Breast epithelium (tissue), 3 donors: ENCODE measurements around the gene SFI1.

ENCODE experiments used
- CTCF ChIP-seq, 3 donors: fragments of 450-650 bp; IDR thresholded peaks; one replicate each; pipeline ENCODE4 v1.5.1; 2016 to 2017; ENCODE audit warnings: antibody characterized with exemption in 3 of 3, mild to moderate bottlenecking in 3 of 3, moderate library complexity in 3 of 3
- POLR2AphosphoS5 ChIP-seq, 3 donors: sonication (generic); formaldehyde crosslinking; IDR thresholded peaks; one replicate each; pipeline ENCODE4 v1.6.1; 2017; ENCODE audit warnings: antibody characterized with exemption in 3 of 3

GRCh38 chr22:31637447-31637890 lies 141.1 kb downstream of the SFI1 start:
- no peak for TF ChIP-seq POLR2AphosphoS5 (IDR thresholded peaks at IDR 0.05)
- no peak for TF ChIP-seq CTCF (IDR thresholded peaks at IDR 0.05)
